H1 (cell line): ENCODE results near the gene B9D1. TPM values are rescaled to one million over a fixed set of nuclear protein-coding genes. Genes with fewer than 3 reads are reported as not detected.

Experiments used
- ASH2L ChIP-seq: fragments of 200-600, 300-600 bp; sonication (generic); IDR thresholded peaks from one replicate; pipeline ENCODE4 v1.7.1; 2017; ENCODE audit warnings: low read length
- JUND ChIP-seq: IDR thresholded peaks from 2 replicates; pipeline ENCODE4 v1.6.1; 2011; ENCODE audit warnings: mild to moderate bottlenecking, improper control_type of control experiment, low read length
- NRF1 ChIP-seq: IDR thresholded peaks from 2 replicates; pipeline ENCODE4 v1.6.1; 2011; ENCODE audit warnings: mild to moderate bottlenecking, low read depth, low read length, improper control_type of control experiment
- RFX5 ChIP-seq: IDR thresholded peaks from 2 replicates; pipeline ENCODE4 v1.6.1; 2011; ENCODE audit warnings: low read depth, low read length, improper control_type of control experiment, borderline replicate concordance
- polyA plus RNA-seq, 7 experiments: library from polyadenylated mRNA; depleted of rRNA in 3 of 7; stranded (reverse) in 5 of 7; unstranded in 2 of 7; fragments of >200 nt in 5 of 7; fragments of 200-250 nt in 2 of 7; gene quantifications; 1 replicate in 5 of 7; 2 replicates in 1 of 7; 4 replicates in 1 of 7; pipeline versions ENCODE4 v1.2.1 to v1.2.3, GENCODE V29; 2011 to 2013; ENCODE audit warnings: missing spikeins in 2 of 7, mixed read lengths in 2 of 7
- total RNA-seq: library from RNA; stranded (reverse); fragmentation: NEBNext Ultra II Directional; extraction: Animal tissue kit (Norgen Biotek cat#: 25700); gene quantifications from 2 replicates; pipeline ENCODE4 v1.2.1, GENCODE V29; 2021

Gene B9D1
- total and polyA plus RNA-seq, 2 of the 8 experiments (the other 6 are each of a cell fraction or from before 2014, with no cell fraction given) = 24.6 to 65.7 TPM

DNA sequence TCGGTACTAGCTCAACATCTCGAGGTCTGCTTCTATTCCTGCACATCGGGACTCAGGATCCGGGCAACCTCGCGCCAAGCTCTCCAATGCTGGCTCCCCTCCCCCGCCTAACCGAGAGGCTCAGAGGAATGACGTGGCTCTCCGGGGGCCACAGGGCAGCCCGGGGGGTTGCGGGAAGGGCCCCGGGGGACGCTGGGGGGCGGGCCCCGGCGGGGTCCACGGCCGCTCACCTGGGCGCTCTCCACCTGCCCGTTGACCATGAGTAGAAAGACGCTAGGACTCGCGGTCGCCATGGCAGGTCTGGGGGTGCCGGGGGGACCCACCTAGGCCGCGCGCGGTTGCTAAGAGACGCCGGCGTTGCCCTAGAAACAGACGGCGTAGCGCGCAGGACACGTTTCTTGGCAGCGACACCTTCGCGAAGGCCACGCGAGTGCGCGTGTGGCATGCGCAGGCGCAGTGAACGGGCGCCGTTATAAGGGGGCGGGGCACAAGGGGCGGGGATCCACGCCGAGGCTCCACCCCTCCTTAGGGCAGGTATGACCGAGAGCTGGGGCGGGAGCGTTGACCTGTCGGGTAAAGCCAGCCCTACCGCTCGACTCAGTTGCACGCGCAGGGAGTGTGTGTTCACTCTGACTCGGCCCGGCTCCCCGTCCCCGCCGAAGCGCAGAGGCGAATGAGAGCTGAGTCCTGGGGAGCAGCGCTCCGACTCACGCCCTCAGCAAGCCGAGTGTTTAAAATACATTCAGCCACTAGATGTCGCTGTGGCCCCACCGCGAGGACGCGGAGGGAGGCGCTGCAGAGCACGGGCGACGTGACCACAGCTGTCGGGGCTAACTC is at the start of gene B9D1 (continued):
- TF ChIP-seq RFX5 (peak; percentile 76; the same call in 1 of the 2 replicates), ASH2L (peak; percentile 71), JUND (0 out of 2 replicates have a peak, but pooled peaks have one; percentile 19), NRF1 (peak; percentile 85)
- TF ChIP-seq, all 59 proteins: peak for 25
